H9 (cell line): ENCODE data around the gene CDNF. TPM values are rescaled to one million over a fixed set of nuclear protein-coding genes. Genes with fewer than 3 reads are reported as not detected.

Source experiments
- DNase-seq: peaks from one replicate; pipeline ENCODE4 v3.0.0-alpha.2; 2017
- H2AFZ ChIP-seq: one replicate; pipeline ENCODE4 v1.6.1; 2013; ENCODE audit warnings: mild to moderate bottlenecking, low read length, control low read depth, moderate library complexity
- H2AK5ac ChIP-seq: 2 replicates; pipeline ENCODE4 v1.6.1; 2013; ENCODE audit warnings: low read length, control low read depth, mixed read lengths; ENCODE audit not compliant: insufficient read length
- H2BK120ac ChIP-seq: one replicate; pipeline ENCODE4 v1.6.1; 2013; ENCODE audit warnings: low read depth, mild to moderate bottlenecking, low read length, control low read depth, inconsistent platforms; ENCODE audit not compliant: poor library complexity, severe bottlenecking
- H2BK12ac ChIP-seq: 2 replicates; pipeline ENCODE4 v1.6.1; 2013; ENCODE audit warnings: low read length, control low read depth, mixed read lengths, low read depth; ENCODE audit not compliant: insufficient read length
- H2BK15ac ChIP-seq: 2 replicates; pipeline ENCODE4 v1.6.1; 2013; ENCODE audit warnings: low read depth, low read length, control low read depth
- H2BK20ac ChIP-seq: one replicate; pipeline ENCODE4 v1.6.1; 2013; ENCODE audit warnings: low read depth, mild to moderate bottlenecking, low read length, control low read depth, inconsistent platforms; ENCODE audit not compliant: poor library complexity, severe bottlenecking
- H2BK5ac ChIP-seq: 2 replicates; pipeline ENCODE4 v1.6.1; 2013; ENCODE audit warnings: low read length, control low read depth, mixed read lengths; ENCODE audit not compliant: insufficient read length
- H3K14ac ChIP-seq: 2 replicates; pipeline ENCODE4 v1.6.1; 2013; ENCODE audit warnings: low read length, control low read depth; ENCODE audit not compliant: insufficient read depth
- H3K18ac ChIP-seq: 2 replicates; pipeline ENCODE4 v1.6.1; 2013; ENCODE audit warnings: low read depth, mild to moderate bottlenecking, mixed read lengths, low read length, control low read depth; ENCODE audit not compliant: insufficient read length
- H3K23ac ChIP-seq: 2 replicates; pipeline ENCODE4 v1.6.1; 2013; ENCODE audit warnings: low read length, control low read depth, mixed read lengths, low read depth; ENCODE audit not compliant: insufficient read length
- H3K23me2 ChIP-seq: 2 replicates; pipeline ENCODE4 v1.6.1; 2013; ENCODE audit warnings: low read depth, mild to moderate bottlenecking, mixed read lengths, low read length, control low read depth; ENCODE audit not compliant: insufficient read length, poor library complexity, severe bottlenecking
- H3K27ac ChIP-seq: 2 replicates; pipeline ENCODE4 v1.5.1; 2013; ENCODE audit warnings: low read length, control low read depth, mixed read lengths, low read depth; ENCODE audit not compliant: insufficient read length
- H3K27me3 ChIP-seq: 2 replicates; pipeline ENCODE4 v1.6.1; 2013; ENCODE audit warnings: low read length, control low read depth, inconsistent platforms; ENCODE audit not compliant: insufficient read depth
- H3K4ac ChIP-seq: 2 replicates; pipeline ENCODE4 v1.6.1; 2013; ENCODE audit warnings: low read depth, mild to moderate bottlenecking, control low read depth, inconsistent platforms, low read length, moderate library complexity
- H3K4me1 ChIP-seq: 2 replicates; pipeline ENCODE4 v1.6.1; 2013; ENCODE audit warnings: low read length, control low read depth, inconsistent platforms; ENCODE audit not compliant: insufficient read depth
- H3K4me2 ChIP-seq: 2 replicates; pipeline ENCODE4 v1.6.1; 2013; ENCODE audit warnings: low read length, control low read depth, mixed read lengths; ENCODE audit not compliant: insufficient read length, insufficient read depth
- H3K56ac ChIP-seq: 2 replicates; pipeline ENCODE4 v1.6.1; 2013; ENCODE audit warnings: low read depth, mild to moderate bottlenecking, mixed read lengths, low read length, control low read depth; ENCODE audit not compliant: insufficient read length
- H3K79me1 ChIP-seq: 2 replicates; pipeline ENCODE4 v1.6.1; 2013; ENCODE audit warnings: low read depth, mild to moderate bottlenecking, moderate library complexity, low read length, control low read depth, inconsistent platforms; ENCODE audit not compliant: insufficient read depth, poor library complexity, severe bottlenecking
- H3K79me2 ChIP-seq: 2 replicates; pipeline ENCODE4 v1.6.1; 2013; ENCODE audit warnings: low read length, control low read depth, inconsistent platforms; ENCODE audit not compliant: insufficient read depth
- H3K9ac ChIP-seq: 2 replicates; pipeline ENCODE4 v1.6.1; 2013; ENCODE audit warnings: low read length, control low read depth, mixed read lengths; ENCODE audit not compliant: insufficient read length; ENCODE audit errors: extremely low read depth
- H3K9me3 ChIP-seq: one replicate; pipeline ENCODE4 v1.6.1; 2013; ENCODE audit warnings: low read depth, low read length, inconsistent platforms; ENCODE audit not compliant: control insufficient read depth
- H3T11ph ChIP-seq: one replicate; pipeline ENCODE4 v1.6.1; 2013; ENCODE audit warnings: mild to moderate bottlenecking, low read length, control low read depth, inconsistent platforms
- H4K20me1 ChIP-seq: one replicate; pipeline ENCODE4 v1.6.1; 2013; ENCODE audit not compliant: control insufficient read depth, insufficient read length, insufficient read depth
- H4K5ac ChIP-seq: 2 replicates; pipeline ENCODE4 v1.6.1; 2013; ENCODE audit warnings: low read depth, mild to moderate bottlenecking, mixed read lengths, low read length, control low read depth; ENCODE audit not compliant: insufficient read length
- H4K8ac ChIP-seq: replicated peaks from 2 replicates; pipeline ENCODE4 v1.6.1; 2013; ENCODE audit warnings: low read length, control low read depth, mixed read lengths, low read depth; ENCODE audit not compliant: insufficient read length
- H4K91ac ChIP-seq: 2 replicates; pipeline ENCODE4 v1.6.1; 2013; ENCODE audit warnings: low read depth, mild to moderate bottlenecking, moderate library complexity, mixed read lengths, low read length, control low read depth; ENCODE audit not compliant: insufficient read length
- H3K27ac Mint-ChIP-seq, 3 experiments: 2 replicates in 2 of 3; 3 replicates in 1 of 3; pipeline ENCODE4 v1.8.0; 2020 to 2021; ENCODE audit warnings: mixed read lengths in 3 of 3, mild to moderate bottlenecking in 1 of 3, moderate library complexity in 1 of 3
- H3K27me3 Mint-ChIP-seq: 2 replicates; pipeline ENCODE4 v1.8.0; 2021; ENCODE audit warnings: low read depth, mild to moderate bottlenecking, moderate library complexity, mixed read lengths
- H3K36me3 Mint-ChIP-seq, 3 experiments: 2 replicates in 2 of 3; 3 replicates in 1 of 3; pipeline ENCODE4 v1.8.0; 2020 to 2021; ENCODE audit warnings: low read depth in 3 of 3, mixed read lengths in 3 of 3; ENCODE audit not compliant: insufficient read depth in 1 of 3
- H3K4me1 Mint-ChIP-seq, 2 experiments: 2 replicates each; pipeline ENCODE4 v1.8.0; 2020; ENCODE audit warnings: mixed read lengths in 2 of 2
- H3K4me3 Mint-ChIP-seq, 2 experiments: 2 replicates in 1 of 2; 3 replicates in 1 of 2; pipeline ENCODE4 v1.8.0; 2020 to 2021; ENCODE audit warnings: mild to moderate bottlenecking in 2 of 2, mixed read lengths in 2 of 2, moderate library complexity in 1 of 2
- H3K9me3 Mint-ChIP-seq, 2 experiments: 2 replicates in 1 of 2; 3 replicates in 1 of 2; pipeline ENCODE4 v1.8.0; 2020; ENCODE audit warnings: mild to moderate bottlenecking in 2 of 2, mixed read lengths in 2 of 2, moderate library complexity in 1 of 2
- WGBS: extraction: QIAGEN DNeasy Blood & Tissue Kit; methylation state at CpG from one replicate; pipeline ENCODE4 v1.1.7; 2013; ENCODE audit warnings: missing lambda C conversion rate, low lambda C conversion rate, mixed read lengths; ENCODE audit not compliant: insufficient read length; ENCODE audit errors: extremely low coverage; 5-methylcytosine and 5-hydroxymethylcytosine counted together
- total RNA-seq: library from RNA; stranded (reverse); gene quantifications from 2 replicates; pipeline ENCODE4 v1.2.1, GENCODE V29; 2021
- TF ChIP-seq, protein P1 (sequence below): fragments of 200-600 bp; sonication (generic); conservative IDR thresholded peaks from 3 replicates; pipeline ENCODE4 v1.8.0; 2021; ENCODE audit warnings: antibody characterized with exemption, mild to moderate bottlenecking

CDNF gene
- total RNA-seq, 1 experiment from 2014 or later = 1.3 TPM

DNA sequence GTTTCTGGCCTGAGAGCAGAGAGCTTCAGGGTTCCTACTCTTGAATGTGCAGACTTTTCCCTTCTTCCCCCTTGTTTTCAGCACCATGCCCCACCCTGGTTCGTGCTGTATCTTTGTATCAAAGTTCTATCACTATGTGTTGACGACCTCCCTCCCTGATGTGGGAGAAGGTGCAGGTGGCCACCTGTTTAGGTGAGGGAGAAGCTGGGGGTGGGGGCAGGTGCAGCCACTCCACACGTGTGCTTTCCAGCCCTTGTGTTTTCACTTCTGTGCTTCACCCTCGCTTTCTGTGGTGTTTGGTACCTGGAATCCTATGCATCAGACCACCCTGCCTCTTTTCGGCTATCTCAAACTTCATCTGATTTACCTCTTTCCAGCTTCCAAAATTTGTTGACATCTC, 21.2 kb upstream of the CDNF start:
- Histone ChIP-seq H3K27ac (no peak overlapping the region), H2AK5ac (no peak overlapping the region), H2BK20ac (no peak overlapping the region), H3K9me3 (no peaks in the 10 kb centered on the region), H3K56ac (no peak overlapping the region), H3K4ac (no peak overlapping the region), H3K18ac (no peak overlapping the region), H4K8ac (no peak overlapping the region), H3K9ac (no peak overlapping the region), H3K4me1 (no peaks in the 10 kb centered on the region), H3K4me2 (no peak overlapping the region), H3K27me3 (no peaks in the 10 kb centered on the region), H3T11ph (no peak overlapping the region), H3K23me2 (no peaks in the 10 kb centered on the region), H2BK15ac (no peak overlapping the region), H2BK12ac (no peak overlapping the region), H3K14ac (no peak overlapping the region), H3K23ac (no peak overlapping the region), H2BK120ac (no peak overlapping the region), H4K5ac (no peak overlapping the region), H3K79me2 (no peaks in the 10 kb centered on the region), H4K20me1 (no peaks in the 10 kb centered on the region), H4K91ac (no peak overlapping the region), H2BK5ac (no peak overlapping the region), H3K79me1 (no peaks in the 10 kb centered on the region), H2AFZ (no peak overlapping the region)
- H3K27ac Mint-ChIP-seq = no peak overlapping the region; a peak in 1 of 7 replicates
- TF ChIP-seq, protein P1, sequence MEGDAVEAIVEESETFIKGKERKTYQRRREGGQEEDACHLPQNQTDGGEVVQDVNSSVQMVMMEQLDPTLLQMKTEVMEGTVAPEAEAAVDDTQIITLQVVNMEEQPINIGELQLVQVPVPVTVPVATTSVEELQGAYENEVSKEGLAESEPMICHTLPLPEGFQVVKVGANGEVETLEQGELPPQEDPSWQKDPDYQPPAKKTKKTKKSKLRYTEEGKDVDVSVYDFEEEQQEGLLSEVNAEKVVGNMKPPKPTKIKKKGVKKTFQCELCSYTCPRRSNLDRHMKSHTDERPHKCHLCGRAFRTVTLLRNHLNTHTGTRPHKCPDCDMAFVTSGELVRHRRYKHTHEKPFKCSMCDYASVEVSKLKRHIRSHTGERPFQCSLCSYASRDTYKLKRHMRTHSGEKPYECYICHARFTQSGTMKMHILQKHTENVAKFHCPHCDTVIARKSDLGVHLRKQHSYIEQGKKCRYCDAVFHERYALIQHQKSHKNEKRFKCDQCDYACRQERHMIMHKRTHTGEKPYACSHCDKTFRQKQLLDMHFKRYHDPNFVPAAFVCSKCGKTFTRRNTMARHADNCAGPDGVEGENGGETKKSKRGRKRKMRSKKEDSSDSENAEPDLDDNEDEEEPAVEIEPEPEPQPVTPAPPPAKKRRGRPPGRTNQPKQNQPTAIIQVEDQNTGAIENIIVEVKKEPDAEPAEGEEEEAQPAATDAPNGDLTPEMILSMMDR = no peak
- peaks cover 11 to 54% (median 19%) of the 10 kb centered on the region in 3 experiments for H3K36me3 Mint-ChIP-seq
- WGBS = no CpG with 5 or more reads among the region's 5 CpGs
- H3K4me3 Mint-ChIP-seq = no peak overlapping the region
- DNase-seq = no peak
- H3K27me3 Mint-ChIP-seq = no peaks in the 10 kb centered on the region
- no peaks in the 10 kb centered on the region for H3K9me3 Mint-ChIP-seq
- no peaks in the 10 kb centered on the region for H3K4me1 Mint-ChIP-seq
